ENCODE results near the gene ENPP3.

ENPP3 gene

GRCh38 chr6:131724114-131724513 lies 87.0 kb downstream of the ENPP3 start:
- DNase-seq (ENCODE audit: extremely low read depth, low read depth): no peak
- no peak for TF ChIP-seq CTCF (IDR thresholded peaks at IDR 0.05; ENCODE audit: low read depth, low read length)

- no peak for TF ChIP-seq CTCF (IDR thresholded peaks at IDR 0.05; ENCODE audit: low read depth, low read length)
Measured at GRCh38 chr6:131727467-131727866, 90.4 kb downstream of the ENPP3 start.

GRCh38 chr6:131727868-131728267 lies 90.8 kb downstream of the ENPP3 start:
- DNase-seq (ENCODE audit: extremely low read depth, low read depth): no peak

More at GRCh38 chr6:131727467-131727866, 90.4 kb downstream of the ENPP3 start:
- DNase-seq (ENCODE audit: extremely low read depth, low read depth): no peak

GRCh38 chr6:131728296-131728939 lies 91.3 kb downstream of the ENPP3 start:
- no peak for DNase-seq (ENCODE audit: extremely low read depth, low read depth)
- TF ChIP-seq CTCF (IDR thresholded peaks at IDR 0.05; ENCODE audit: low read depth, low read length): no peak

More at GRCh38 chr6:131727868-131728267, 90.8 kb downstream of the ENPP3 start:
- no peak for TF ChIP-seq CTCF (IDR thresholded peaks at IDR 0.05; ENCODE audit: low read depth, low read length)

GRCh38 chr6:131729550-131729949 lies 92.4 kb downstream of the ENPP3 start:
- no peak for TF ChIP-seq CTCF (IDR thresholded peaks at IDR 0.05; ENCODE audit: low read depth, low read length)
- DNase-seq (ENCODE audit: extremely low read depth, low read depth): no peak

GRCh38 chr6:131730264-131730663 lies 93.2 kb downstream of the ENPP3 start:
- TF ChIP-seq CTCF (IDR thresholded peaks at IDR 0.05; ENCODE audit: low read depth, low read length): no peak
- DNase-seq (ENCODE audit: extremely low read depth, low read depth): no peak

GRCh38 chr6:131731224-131731623 lies 94.1 kb downstream of the ENPP3 start:
- TF ChIP-seq CTCF (IDR thresholded peaks at IDR 0.05; ENCODE audit: low read depth, low read length): no peak
- no peak for DNase-seq (ENCODE audit: extremely low read depth, low read depth)
